Neural cell (in vitro differentiated cells): ENCODE results near the gene IQCM. TPM values are rescaled to one million over a fixed set of nuclear protein-coding genes. Genes with fewer than 3 reads are reported as not detected.

ENCODE experiments used
- H2AFZ ChIP-seq: fragments of 200-600, 300-800 bp; sonication (generic), shearing (Covaris generic); 2 replicates; pipeline ENCODE4 v1.6.0; 2014; ENCODE audit warnings: low read depth, mild to moderate bottlenecking, antibody characterized with exemption, low read length, moderate library complexity
- H3F3A ChIP-seq: fragments of 200-600 bp; shearing (Covaris generic); 2 replicates; pipeline ENCODE4 v1.6.1; 2016; ENCODE audit warnings: mild to moderate bottlenecking, moderate library complexity, mixed read lengths, antibody characterized with exemption, low read length; ENCODE audit not compliant: insufficient read depth, poor library complexity, severe bottlenecking
- H3K27ac ChIP-seq: fragments of 200-600, 300-800 bp; sonication (generic), shearing (Covaris generic); 2 replicates; pipeline ENCODE4 v1.5.1; 2014; ENCODE audit warnings: mild to moderate bottlenecking, low read length, moderate library complexity
- H3K27me3 ChIP-seq: fragments of 300-800, 200-600 bp; sonication (generic), shearing (Covaris generic); 2 replicates; pipeline ENCODE4 v1.6.0; 2014; ENCODE audit warnings: mild to moderate bottlenecking, low read depth, low read length, moderate library complexity; ENCODE audit not compliant: insufficient read depth
- H3K36me3 ChIP-seq: fragments of 300-800, 200-600 bp; sonication (generic), shearing (Covaris generic); 2 replicates; pipeline ENCODE4 v1.5.1; 2014; ENCODE audit warnings: mild to moderate bottlenecking, antibody characterized with exemption, low read length, moderate library complexity; ENCODE audit not compliant: insufficient read depth
- H3K4me2 ChIP-seq: fragments of 300-800, 200-600 bp; sonication (generic), shearing (Covaris generic); 2 replicates; pipeline ENCODE4 v1.6.0; 2014; ENCODE audit warnings: mild to moderate bottlenecking, low read length
- H3K4me3 ChIP-seq: fragments of 300-800, 200-600 bp; sonication (generic), shearing (Covaris generic); 2 replicates; pipeline ENCODE4 v1.5.1; 2014; ENCODE audit warnings: mild to moderate bottlenecking, low read length, moderate library complexity
- H3K79me2 ChIP-seq: fragments of 200-600 bp; shearing (Covaris generic); replicated peaks from 2 replicates; pipeline ENCODE4 v1.6.0; 2014; ENCODE audit warnings: mild to moderate bottlenecking, low read length, moderate library complexity; ENCODE audit not compliant: insufficient read depth
- H3K9ac ChIP-seq: fragments of 300-800, 200-600 bp; sonication (generic), shearing (Covaris generic); 2 replicates; pipeline ENCODE4 v1.6.1; 2016; ENCODE audit warnings: mild to moderate bottlenecking, low read length, mixed read lengths
- H3K9me2 ChIP-seq: fragments of 200-600 bp; shearing (Covaris generic); 2 replicates; pipeline ENCODE4 v1.6.1; 2016; ENCODE audit warnings: mild to moderate bottlenecking, low read length, mixed read lengths; ENCODE audit not compliant: insufficient read depth
- H3K9me3 ChIP-seq: fragments of 200-600, 300-800 bp; sonication (generic), shearing (Covaris generic); 2 replicates; pipeline ENCODE4 v1.6.1; 2016; ENCODE audit warnings: mild to moderate bottlenecking, mixed run types, low read length, moderate library complexity, mixed read lengths
- H4K20me1 ChIP-seq: fragments of 200-600 bp; shearing (Covaris generic); 2 replicates; pipeline ENCODE4 v1.6.1; 2016; ENCODE audit warnings: mild to moderate bottlenecking, mixed run types; ENCODE audit not compliant: insufficient read depth
- EP300 ChIP-seq: fragments of 450-650 bp; conservative IDR thresholded peaks from 2 replicates; pipeline ENCODE4 v1.6.1; 2014; ENCODE audit warnings: antibody characterized with exemption, mild to moderate bottlenecking, moderate library complexity; ENCODE audit not compliant: poor library complexity, severe bottlenecking
- EZH2 ChIP-seq: fragments of 200-600, 300-800 bp; shearing (Covaris generic), sonication (generic); IDR thresholded peaks from 2 replicates; pipeline ENCODE4 v1.6.1; 2014; ENCODE audit warnings: antibody characterized with exemption, low read length, borderline replicate concordance, mild to moderate bottlenecking; ENCODE audit not compliant: insufficient read depth, poor library complexity, severe bottlenecking
- MXI1 ChIP-seq: fragments of 450-650 bp; conservative IDR thresholded peaks from 2 replicates; pipeline ENCODE4 v1.6.1; 2014; ENCODE audit warnings: antibody characterized with exemption, mild to moderate bottlenecking; ENCODE audit not compliant: poor library complexity, severe bottlenecking
- POLR2AphosphoS5 ChIP-seq: IDR thresholded peaks from 2 replicates; pipeline ENCODE4 v1.6.1; 2012
- RAD21 ChIP-seq: fragments of 450-650 bp; conservative IDR thresholded peaks from 2 replicates; pipeline ENCODE4 v1.6.1; 2014; ENCODE audit warnings: antibody characterized with exemption, mild to moderate bottlenecking, moderate library complexity
- SMC3 ChIP-seq: fragments of 450-650 bp; conservative IDR thresholded peaks from 2 replicates; pipeline ENCODE4 v1.6.1; 2014; ENCODE audit warnings: antibody characterized with exemption, mild to moderate bottlenecking, moderate library complexity; ENCODE audit not compliant: poor library complexity
- TAF1 ChIP-seq: IDR thresholded peaks from 2 replicates; pipeline ENCODE4 v1.6.1; 2012; ENCODE audit warnings: low read depth
- polyA plus RNA-seq: library from polyadenylated mRNA; depleted of rRNA; stranded (reverse); fragments of >200 nt; gene quantifications from 2 replicates; pipeline ENCODE4 v1.2.3, GENCODE V29; 2014
- TF ChIP-seq, protein P1 (sequence below): IDR thresholded peaks from 2 replicates; pipeline ENCODE4 v1.6.1; 2012; ENCODE audit warnings: borderline replicate concordance
- TF ChIP-seq, protein P2 (sequence below): fragments of 450-650 bp; IDR thresholded peaks from 2 replicates; pipeline ENCODE4 v1.5.1; 2014; ENCODE audit warnings: antibody characterized with exemption, mild to moderate bottlenecking, moderate library complexity; ENCODE audit not compliant: poor library complexity, severe bottlenecking

Gene IQCM
- polyA plus RNA-seq, 1 donor from 2014 or later = not detected

DNA sequence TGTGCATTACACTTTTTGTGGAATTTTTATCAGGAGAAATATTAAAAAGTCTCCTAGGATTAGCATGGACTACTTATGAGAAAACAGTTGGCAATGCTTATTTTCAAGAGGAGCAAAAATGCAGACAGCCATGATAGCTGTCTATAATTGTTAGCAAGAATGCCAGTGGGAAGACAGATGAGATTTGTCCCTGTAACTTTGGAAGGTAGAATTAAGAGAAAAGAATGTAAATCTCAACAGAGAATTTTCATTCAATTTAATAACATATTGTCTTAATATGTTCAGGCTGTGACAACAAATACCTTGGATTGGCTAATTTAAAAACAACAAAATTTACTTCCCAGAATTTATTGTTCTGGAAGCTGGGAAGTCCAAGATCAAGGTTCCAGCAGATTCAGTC is 349.2 kb downstream of the IQCM start:
- no peak for TF ChIP-seq RAD21
- TF ChIP-seq EZH2 = no peak
- TF ChIP-seq, protein P1, sequence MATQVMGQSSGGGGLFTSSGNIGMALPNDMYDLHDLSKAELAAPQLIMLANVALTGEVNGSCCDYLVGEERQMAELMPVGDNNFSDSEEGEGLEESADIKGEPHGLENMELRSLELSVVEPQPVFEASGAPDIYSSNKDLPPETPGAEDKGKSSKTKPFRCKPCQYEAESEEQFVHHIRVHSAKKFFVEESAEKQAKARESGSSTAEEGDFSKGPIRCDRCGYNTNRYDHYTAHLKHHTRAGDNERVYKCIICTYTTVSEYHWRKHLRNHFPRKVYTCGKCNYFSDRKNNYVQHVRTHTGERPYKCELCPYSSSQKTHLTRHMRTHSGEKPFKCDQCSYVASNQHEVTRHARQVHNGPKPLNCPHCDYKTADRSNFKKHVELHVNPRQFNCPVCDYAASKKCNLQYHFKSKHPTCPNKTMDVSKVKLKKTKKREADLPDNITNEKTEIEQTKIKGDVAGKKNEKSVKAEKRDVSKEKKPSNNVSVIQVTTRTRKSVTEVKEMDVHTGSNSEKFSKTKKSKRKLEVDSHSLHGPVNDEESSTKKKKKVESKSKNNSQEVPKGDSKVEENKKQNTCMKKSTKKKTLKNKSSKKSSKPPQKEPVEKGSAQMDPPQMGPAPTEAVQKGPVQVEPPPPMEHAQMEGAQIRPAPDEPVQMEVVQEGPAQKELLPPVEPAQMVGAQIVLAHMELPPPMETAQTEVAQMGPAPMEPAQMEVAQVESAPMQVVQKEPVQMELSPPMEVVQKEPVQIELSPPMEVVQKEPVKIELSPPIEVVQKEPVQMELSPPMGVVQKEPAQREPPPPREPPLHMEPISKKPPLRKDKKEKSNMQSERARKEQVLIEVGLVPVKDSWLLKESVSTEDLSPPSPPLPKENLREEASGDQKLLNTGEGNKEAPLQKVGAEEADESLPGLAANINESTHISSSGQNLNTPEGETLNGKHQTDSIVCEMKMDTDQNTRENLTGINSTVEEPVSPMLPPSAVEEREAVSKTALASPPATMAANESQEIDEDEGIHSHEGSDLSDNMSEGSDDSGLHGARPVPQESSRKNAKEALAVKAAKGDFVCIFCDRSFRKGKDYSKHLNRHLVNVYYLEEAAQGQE = no peak
- TF ChIP-seq EP300 = no peak
- no peak for TF ChIP-seq POLR2AphosphoS5
- no peak for TF ChIP-seq SMC3

DNA sequence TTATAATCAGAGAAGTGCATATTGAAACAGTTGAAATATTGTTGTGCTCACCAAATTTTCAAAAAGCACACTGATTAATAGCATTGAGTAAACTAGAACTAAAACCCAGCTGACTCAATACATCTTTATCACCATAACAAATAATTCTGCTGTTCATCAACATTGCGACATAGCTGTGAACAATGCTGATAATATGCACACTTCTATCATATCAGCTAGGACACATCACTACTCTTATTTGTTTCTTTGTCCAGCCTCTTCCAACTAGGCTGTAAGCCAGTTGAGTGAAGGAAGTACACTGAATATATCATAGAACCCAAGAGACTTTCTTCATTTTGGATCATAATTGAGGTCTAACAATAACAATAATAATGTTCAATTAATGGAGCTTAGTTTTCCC is 349.7 kb downstream of the IQCM start:
- H3K36me3 ChIP-seq = no peaks in the 10 kb centered on the region
- H3K79me2 ChIP-seq = no peaks in the 10 kb centered on the region
- peaks cover 6% of the 10 kb centered on the region for H3K9me3 ChIP-seq
- H4K20me1 ChIP-seq = no peaks in the 10 kb centered on the region
- H2AFZ ChIP-seq = no peak overlapping the region
- no peak overlapping the region for H3K9ac ChIP-seq
- H3K27ac ChIP-seq = no peak overlapping the region
- H3K4me2 ChIP-seq = no peak overlapping the region
- TF ChIP-seq TAF1 (no peak), EP300 (no peak), EZH2 (no peak), RAD21 (no peak), POLR2AphosphoS5 (no peak), MXI1 (no peak), SMC3 (no peak)
- TF ChIP-seq, protein P2, sequence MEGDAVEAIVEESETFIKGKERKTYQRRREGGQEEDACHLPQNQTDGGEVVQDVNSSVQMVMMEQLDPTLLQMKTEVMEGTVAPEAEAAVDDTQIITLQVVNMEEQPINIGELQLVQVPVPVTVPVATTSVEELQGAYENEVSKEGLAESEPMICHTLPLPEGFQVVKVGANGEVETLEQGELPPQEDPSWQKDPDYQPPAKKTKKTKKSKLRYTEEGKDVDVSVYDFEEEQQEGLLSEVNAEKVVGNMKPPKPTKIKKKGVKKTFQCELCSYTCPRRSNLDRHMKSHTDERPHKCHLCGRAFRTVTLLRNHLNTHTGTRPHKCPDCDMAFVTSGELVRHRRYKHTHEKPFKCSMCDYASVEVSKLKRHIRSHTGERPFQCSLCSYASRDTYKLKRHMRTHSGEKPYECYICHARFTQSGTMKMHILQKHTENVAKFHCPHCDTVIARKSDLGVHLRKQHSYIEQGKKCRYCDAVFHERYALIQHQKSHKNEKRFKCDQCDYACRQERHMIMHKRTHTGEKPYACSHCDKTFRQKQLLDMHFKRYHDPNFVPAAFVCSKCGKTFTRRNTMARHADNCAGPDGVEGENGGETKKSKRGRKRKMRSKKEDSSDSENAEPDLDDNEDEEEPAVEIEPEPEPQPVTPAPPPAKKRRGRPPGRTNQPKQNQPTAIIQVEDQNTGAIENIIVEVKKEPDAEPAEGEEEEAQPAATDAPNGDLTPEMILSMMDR = no peak
- TF ChIP-seq, protein P1 = no peak
- H3K9me2 ChIP-seq = no peaks in the 10 kb centered on the region
- no peaks in the 10 kb centered on the region for H3F3A ChIP-seq
- no peaks in the 10 kb centered on the region for H3K27me3 ChIP-seq
- H3K4me3 ChIP-seq = no peak overlapping the region

More for the DNA sequence above, 349.2 kb downstream of the IQCM start:
- Histone ChIP-seq H3F3A (no peaks in the 10 kb centered on the region), H3K9me2 (no peaks in the 10 kb centered on the region), H3K4me2 (no peak overlapping the region), H4K20me1 (no peaks in the 10 kb centered on the region), H2AFZ (no peak overlapping the region), H3K27ac (no peak overlapping the region), H3K27me3 (no peaks in the 10 kb centered on the region), H3K79me2 (no peaks in the 10 kb centered on the region), H3K9me3 (peaks cover 6% of the 10 kb centered on the region), H3K4me3 (no peak overlapping the region), H3K36me3 (no peaks in the 10 kb centered on the region), H3K9ac (no peak overlapping the region)
